HTR-8/SVneo (cell line): ENCODE data around the gene BABAM2.

Source experiments
- DNase-seq: peaks from one replicate; pipeline ENCODE4 v3.0.0; 2011; ENCODE audit warnings: low spot score, mixed read lengths; ENCODE audit not compliant: insufficient read length
- FAIRE-seq: peaks from 2 replicates; lab custom pipeline; 2011; peaks lifted over from hg19 to GRCh38; lab: Jason Lieb, UNC

BABAM2 gene

GRCh38 chr2:27906074-27906473, 15.5 kb downstream of the BABAM2 start:
- FAIRE-seq (no peak), DNase-seq (no peak)

GRCh38 chr2:27907547-27907946, 17.0 kb downstream of the BABAM2 start:
- DNase-seq (no peak), FAIRE-seq (no peak)

GRCh38 chr2:27909901-27910300, 19.4 kb downstream of the BABAM2 start:
- DNase-seq (no peak), FAIRE-seq (no peak)

GRCh38 chr2:27911458-27912210, 21.1 kb downstream of the BABAM2 start:
- DNase-seq, result no peak
- no peak for FAIRE-seq

- FAIRE-seq (no peak), DNase-seq (no peak)
Observed at GRCh38 chr2:27912512-27912911, 22.0 kb downstream of the BABAM2 start.

- FAIRE-seq, result no peak
Observed at GRCh38 chr2:27914041-27914804, 23.7 kb downstream of the BABAM2 start.

GRCh38 chr2:27914805-27915175, 24.3 kb downstream of the BABAM2 start:
- FAIRE-seq (no peak), DNase-seq (no peak)

More at GRCh38 chr2:27914041-27914804, 23.7 kb downstream of the BABAM2 start:
- no peak for DNase-seq

GRCh38 chr2:27915191-27915590, 24.7 kb downstream of the BABAM2 start:
- no peak for FAIRE-seq
- DNase-seq, result no peak

- FAIRE-seq, result no peak
- DNase-seq, result no peak
Observed at GRCh38 chr2:27915874-27916273, 25.3 kb downstream of the BABAM2 start.

GRCh38 chr2:27916293-27916995, 25.9 kb downstream of the BABAM2 start:
- DNase-seq, result no peak
- peak; percentile 60 for FAIRE-seq

GRCh38 chr2:27920148-27920885, 29.8 kb downstream of the BABAM2 start:
- no peak for FAIRE-seq
- DNase-seq, result peak; percentile 24

- DNase-seq (no peak), FAIRE-seq (no peak)
Observed at GRCh38 chr2:27921424-27921823, 30.9 kb downstream of the BABAM2 start.

- FAIRE-seq, result peak; percentile 64
- no peak for DNase-seq
Observed at GRCh38 chr2:27921880-27922547, 31.5 kb downstream of the BABAM2 start.

GRCh38 chr2:27922842-27923241, 32.3 kb downstream of the BABAM2 start:
- FAIRE-seq (no peak), DNase-seq (no peak)

GRCh38 chr2:27925766-27926472, 35.4 kb downstream of the BABAM2 start:
- DNase-seq (no peak), FAIRE-seq (no peak)

- no peak for DNase-seq
- no peak for FAIRE-seq
Observed at GRCh38 chr2:27929916-27930486, 39.5 kb downstream of the BABAM2 start.

GRCh38 chr2:27931361-27931950, 40.9 kb downstream of the BABAM2 start:
- no peak for FAIRE-seq
- no peak for DNase-seq

GRCh38 chr2:27932396-27932795, 41.9 kb downstream of the BABAM2 start:
- DNase-seq (peak; percentile 45), FAIRE-seq (peak; percentile 77)
